ENCODE measurements around the gene GSK3B. TPM values are rescaled to one million over a fixed set of nuclear protein-coding genes. Genes with fewer than 3 reads are reported as not detected.

GSK3B gene
- total and polyA plus RNA-seq, 2 experiments from 2014 or later, result 18.1 to 48.8 TPM

GRCh38 chr3:119967353-119968006, 126.8 kb downstream of the GSK3B start:
- Histone ChIP-seq H3K27ac (no peak overlapping the region), H3K4me2 (no peak overlapping the region), H3K36me3 (replicated peaks; ENCODE audit: insufficient read depth, low read depth) (no peaks in the 10 kb centered on the region), H3K9me2 (replicated peaks; ENCODE audit: insufficient read depth) (no peaks in the 10 kb centered on the region), H3K27me3 (no peaks in the 10 kb centered on the region), H3K9me3 (ENCODE audit: low read depth) (no peaks in the 10 kb centered on the region), H3K4me3 (no peak overlapping the region), H4K20me1 (ENCODE audit: insufficient read depth, poor library complexity, severe bottlenecking) (peaks cover 45% of the 10 kb centered on the region), H3K4me1 (ENCODE audit: insufficient read depth) (peaks cover 3% of the 10 kb centered on the region), H3K79me2 (peaks cover 93% of the 10 kb centered on the region), H2AFZ (no peak overlapping the region)
- 95% methylated on average over 5 of the region's 7 CpGs for WGBS (ENCODE audit: low lambda C conversion rate, missing lambda C conversion rate)
- no peak for DNase-seq (ENCODE audit: low spot score)
- TF ChIP-seq CTCF (IDR thresholded peaks at IDR 0.05; ENCODE audit: poor library complexity) (no peak), EZH2phosphoT487 (IDR thresholded peaks at IDR 0.05; ENCODE audit: low read depth, severe bottlenecking, unreplicated experiment) (no peak), EZH2 (IDR thresholded peaks at IDR 0.05; ENCODE audit: borderline replicate concordance) (no peak)

GRCh38 chr3:119965692-119966091, 128.6 kb downstream of the GSK3B start:
- 53% methylated on average over 1 of the region's 1 CpG for WGBS (ENCODE audit: low lambda C conversion rate, missing lambda C conversion rate)
- H3K79me2 ChIP-seq, result peaks cover 97% of the 10 kb centered on the region

GRCh38 chr3:119964294-119964693, 130.0 kb downstream of the GSK3B start:
- no peak for TF ChIP-seq EZH2phosphoT487 (IDR thresholded peaks at IDR 0.05; ENCODE audit: low read depth, severe bottlenecking, unreplicated experiment)
- TF ChIP-seq CTCF (IDR thresholded peaks at IDR 0.05; ENCODE audit: poor library complexity), result no peak
- no peak for TF ChIP-seq EZH2 (IDR thresholded peaks at IDR 0.05; ENCODE audit: borderline replicate concordance)
- H4K20me1 ChIP-seq (ENCODE audit: insufficient read depth, poor library complexity, severe bottlenecking), result peaks cover 37% of the 10 kb centered on the region
- 94% methylated on average over 2 of the region's 2 CpGs for WGBS (ENCODE audit: low lambda C conversion rate, missing lambda C conversion rate)

More at GRCh38 chr3:119965692-119966091, 128.6 kb downstream of the GSK3B start:
- no peaks in the 10 kb centered on the region for H3K9me2 ChIP-seq (replicated peaks; ENCODE audit: insufficient read depth)
- no peak overlapping the region for H3K27ac ChIP-seq
- no peaks in the 10 kb centered on the region for H3K9me3 ChIP-seq (ENCODE audit: low read depth)
- peaks cover 3% of the 10 kb centered on the region for H3K4me1 ChIP-seq (ENCODE audit: insufficient read depth)
- H3K4me3 ChIP-seq, result no peak overlapping the region
- H3K27me3 ChIP-seq, result no peaks in the 10 kb centered on the region
- H2AFZ ChIP-seq, result no peak overlapping the region
- H4K20me1 ChIP-seq (ENCODE audit: insufficient read depth, poor library complexity, severe bottlenecking), result peaks cover 49% of the 10 kb centered on the region
- no peak for DNase-seq (ENCODE audit: low spot score)
- TF ChIP-seq CTCF (IDR thresholded peaks at IDR 0.05; ENCODE audit: poor library complexity), result no peak
- no peak for TF ChIP-seq EZH2 (IDR thresholded peaks at IDR 0.05; ENCODE audit: borderline replicate concordance)
- TF ChIP-seq EZH2phosphoT487 (IDR thresholded peaks at IDR 0.05; ENCODE audit: low read depth, severe bottlenecking, unreplicated experiment), result no peak
- no peak overlapping the region for H3K4me2 ChIP-seq
- H3K36me3 ChIP-seq (replicated peaks; ENCODE audit: insufficient read depth, low read depth), result no peaks in the 10 kb centered on the region

More at GRCh38 chr3:119964294-119964693, 130.0 kb downstream of the GSK3B start:
- Histone ChIP-seq H3K79me2 (peaks cover 96% of the 10 kb centered on the region), H3K9me3 (ENCODE audit: low read depth) (no peaks in the 10 kb centered on the region), H3K27me3 (no peaks in the 10 kb centered on the region), H3K4me1 (ENCODE audit: insufficient read depth) (peaks cover 3% of the 10 kb centered on the region), H3K36me3 (replicated peaks; ENCODE audit: insufficient read depth, low read depth) (no peaks in the 10 kb centered on the region), H3K4me3 (no peak overlapping the region), H2AFZ (no peak overlapping the region), H3K4me2 (no peak overlapping the region), H3K9me2 (replicated peaks; ENCODE audit: insufficient read depth) (no peaks in the 10 kb centered on the region), H3K27ac (no peak overlapping the region)
- no peak for DNase-seq (ENCODE audit: low spot score)

Measured in hepatocyte (in vitro differentiated cells).